ENCODE measurements around the gene AGTPBP1.

DNA sequence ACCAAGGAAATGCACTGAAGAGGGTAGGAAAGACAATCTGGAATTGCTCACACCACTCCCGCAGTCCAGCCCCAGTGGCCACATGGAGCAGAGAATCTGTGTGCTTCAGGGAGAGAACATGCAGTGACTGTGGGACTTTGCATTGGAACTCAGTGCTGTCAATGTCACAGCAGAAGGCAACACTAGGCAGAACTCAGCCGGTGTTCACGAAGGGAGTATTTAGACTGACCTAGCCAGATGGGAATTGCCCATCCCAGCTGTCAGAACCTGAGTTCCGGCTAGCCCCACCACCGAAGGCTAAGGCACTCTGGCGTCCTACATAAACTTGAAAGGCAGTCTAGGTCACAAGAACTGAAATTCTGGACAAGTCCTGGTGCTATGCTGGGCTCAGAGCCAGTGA is 139.0 kb downstream of the AGTPBP1 start:
- TF ChIP-seq, protein P1, sequence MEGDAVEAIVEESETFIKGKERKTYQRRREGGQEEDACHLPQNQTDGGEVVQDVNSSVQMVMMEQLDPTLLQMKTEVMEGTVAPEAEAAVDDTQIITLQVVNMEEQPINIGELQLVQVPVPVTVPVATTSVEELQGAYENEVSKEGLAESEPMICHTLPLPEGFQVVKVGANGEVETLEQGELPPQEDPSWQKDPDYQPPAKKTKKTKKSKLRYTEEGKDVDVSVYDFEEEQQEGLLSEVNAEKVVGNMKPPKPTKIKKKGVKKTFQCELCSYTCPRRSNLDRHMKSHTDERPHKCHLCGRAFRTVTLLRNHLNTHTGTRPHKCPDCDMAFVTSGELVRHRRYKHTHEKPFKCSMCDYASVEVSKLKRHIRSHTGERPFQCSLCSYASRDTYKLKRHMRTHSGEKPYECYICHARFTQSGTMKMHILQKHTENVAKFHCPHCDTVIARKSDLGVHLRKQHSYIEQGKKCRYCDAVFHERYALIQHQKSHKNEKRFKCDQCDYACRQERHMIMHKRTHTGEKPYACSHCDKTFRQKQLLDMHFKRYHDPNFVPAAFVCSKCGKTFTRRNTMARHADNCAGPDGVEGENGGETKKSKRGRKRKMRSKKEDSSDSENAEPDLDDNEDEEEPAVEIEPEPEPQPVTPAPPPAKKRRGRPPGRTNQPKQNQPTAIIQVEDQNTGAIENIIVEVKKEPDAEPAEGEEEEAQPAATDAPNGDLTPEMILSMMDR (conservative IDR thresholded peaks at IDR 0.05) = no peak
- no peak for TF ChIP-seq ZFX (IDR thresholded peaks at IDR 0.05)

All from C4-2B (cell line).